ENCODE measurements around the gene BRD4.
"Not testable (repeated sequence)": the region's sequence is repeated elsewhere in the genome, so short reads cannot be mapped to it uniquely, and the experiment has no call there.

BRD4 gene

GRCh38 chr19:15332311-15332996 lies at the start of gene BRD4:
Gene BRD4, minus strand, starts transcription at chr19:15332539. Its CDS starts 59,440 bp downstream, at chr19:15273099.
- DNase-seq (ENCODE audit: low read depth) = peak; percentile 74

- no peak for DNase-seq (ENCODE audit: low read depth)
Measured at GRCh38 chr19:15381864-15382263, 49.5 kb upstream of the BRD4 start.

GRCh38 chr19:15381429-15381828 lies 49.1 kb upstream of the BRD4 start:
- no peak for DNase-seq (ENCODE audit: low read depth)

GRCh38 chr19:15379999-15380647 lies 47.8 kb upstream of the BRD4 start:
- DNase-seq (ENCODE audit: low read depth) = no peak

- DNase-seq (ENCODE audit: low read depth) = peak; percentile 97
Measured at GRCh38 chr19:15379083-15379998, 47.0 kb upstream of the BRD4 start, which contains the start of gene AKAP8. Gene AKAP8, minus strand, starts transcription at chr19:15379787. Its CDS starts 56 bp downstream, at chr19:15379731.

- DNase-seq (ENCODE audit: low read depth) = peak; percentile 31
Measured at GRCh38 chr19:15378534-15379082, 46.3 kb upstream of the BRD4 start.

GRCh38 chr19:15374796-15375440 lies 42.6 kb upstream of the BRD4 start:
- DNase-seq (ENCODE audit: low read depth) = no peak

GRCh38 chr19:15374105-15374651 lies 41.8 kb upstream of the BRD4 start:
- DNase-seq (ENCODE audit: low read depth) = no peak

GRCh38 chr19:15373644-15374043 lies 41.3 kb upstream of the BRD4 start:
- no peak for DNase-seq (ENCODE audit: low read depth)

- no peak for DNase-seq (ENCODE audit: low read depth)
Measured at GRCh38 chr19:15372891-15373301, 40.6 kb upstream of the BRD4 start.

- DNase-seq (ENCODE audit: low read depth) = no peak
Measured at GRCh38 chr19:15372470-15372869, 40.1 kb upstream of the BRD4 start.

GRCh38 chr19:15371786-15372380 lies 39.5 kb upstream of the BRD4 start:
- no peak for DNase-seq (ENCODE audit: low read depth)

- no peak for DNase-seq (ENCODE audit: low read depth)
Measured at GRCh38 chr19:15371119-15371518, 38.8 kb upstream of the BRD4 start.

GRCh38 chr19:15369594-15369891 lies 37.2 kb upstream of the BRD4 start:
- no peak for DNase-seq (ENCODE audit: low read depth)

- DNase-seq (ENCODE audit: low read depth) = no peak
Measured at GRCh38 chr19:15368798-15369593, 36.7 kb upstream of the BRD4 start.

- DNase-seq (ENCODE audit: low read depth) = no peak
Measured at GRCh38 chr19:15368051-15368632, 35.8 kb upstream of the BRD4 start.

- no peak for DNase-seq (ENCODE audit: low read depth)
Measured at GRCh38 chr19:15367439-15367838, 35.1 kb upstream of the BRD4 start.

- DNase-seq (ENCODE audit: low read depth) = no peak
Measured at GRCh38 chr19:15365264-15365663, 32.9 kb upstream of the BRD4 start.

GRCh38 chr19:15363791-15364190 lies 31.5 kb upstream of the BRD4 start:
- not testable (repeated sequence) for DNase-seq (ENCODE audit: low read depth)

GRCh38 chr19:15363048-15363447 lies 30.7 kb upstream of the BRD4 start:
- DNase-seq (ENCODE audit: low read depth) = not testable (repeated sequence)
